ENCODE measurements around the gene RALY. TPM values are rescaled to one million over a fixed set of nuclear protein-coding genes. Genes with fewer than 3 reads are reported as not detected.

RALY gene
- total and polyA plus RNA-seq, 3 donors from 2014 or later, result 184 to 247 (median 224) TPM

- TF ChIP-seq POLR2A (IDR thresholded peaks at IDR 0.05) (no peak), CTCF (IDR thresholded peaks at IDR 0.05) (no peak)
- H3K27me3 ChIP-seq, result no peaks in the 10 kb centered on the region
- intact Hi-C loops (cut with DNase I; ENCODE audit: low total_unique reads), result no loop called here
- H3K9me3 ChIP-seq, result no peaks in the 10 kb centered on the region
- DNase-seq, result peak; percentile 50
- no peaks in the 10 kb centered on the region for H3K36me3 ChIP-seq (ENCODE audit: low read depth, missing control alignments)
- H3K27ac ChIP-seq, result peak overlapping the region; percentile 96 to 97
- H3K4me1 ChIP-seq, result peaks cover 40% of the 10 kb centered on the region
- H3K4me3 ChIP-seq, result peak overlapping the region; percentile 75 to 96
- 4 to 6% methylated on average over 8 of the region's 8 CpGs for WGBS, 2 donors
Observed at GRCh38 chr20:33995053-33995831, 1.5 kb downstream of the RALY start.

GRCh38 chr20:33999025-33999649 lies 5.4 kb downstream of the RALY start:
- Histone ChIP-seq H3K36me3 (ENCODE audit: low read depth, missing control alignments) (no peaks in the 10 kb centered on the region), H3K27me3 (no peaks in the 10 kb centered on the region), H3K4me1 (peaks cover 30% of the 10 kb centered on the region), H3K9me3 (no peaks in the 10 kb centered on the region), H3K4me3 (no peak overlapping the region), H3K27ac (no peak overlapping the region)
- TF ChIP-seq CTCF (IDR thresholded peaks at IDR 0.05), result no peak
- no peak for TF ChIP-seq POLR2A (IDR thresholded peaks at IDR 0.05)
- WGBS, 2 donors, result 72 to 82% methylated on average over 7 of the region's 7 CpGs
- no peak for DNase-seq
- intact Hi-C loops (cut with DNase I; ENCODE audit: low total_unique reads), result no loop called here

- Histone ChIP-seq H3K27me3 (no peaks in the 10 kb centered on the region), H3K4me3 (no peak overlapping the region), H3K27ac (peak overlapping the region in 1 of 2 donors; percentile 19), H3K36me3 (ENCODE audit: low read depth, missing control alignments) (no peaks in the 10 kb centered on the region), H3K4me1 (peaks cover 17% of the 10 kb centered on the region), H3K9me3 (no peaks in the 10 kb centered on the region)
- DNase-seq, result no peak
- 54 to 56% methylated on average over 2 of the region's 2 CpGs for WGBS, 2 donors
- TF ChIP-seq POLR2A (IDR thresholded peaks at IDR 0.05) (no peak), CTCF (IDR thresholded peaks at IDR 0.05) (no peak)
- intact Hi-C loops (cut with DNase I; ENCODE audit: low total_unique reads), result no loop called here
Observed at GRCh38 chr20:34001378-34001777, 7.7 kb downstream of the RALY start.

- Histone ChIP-seq H3K4me3 (no peak overlapping the region), H3K4me1 (peaks cover 5% of the 10 kb centered on the region), H3K27ac (no peak overlapping the region), H3K27me3 (no peaks in the 10 kb centered on the region), H3K9me3 (no peaks in the 10 kb centered on the region), H3K36me3 (ENCODE audit: low read depth, missing control alignments) (no peaks in the 10 kb centered on the region)
- no peak for DNase-seq
- TF ChIP-seq POLR2A (IDR thresholded peaks at IDR 0.05), result no peak
- intact Hi-C loops (cut with DNase I; ENCODE audit: low total_unique reads), result no loop called here
- 56 to 66% methylated on average over 2 of the region's 2 CpGs for WGBS, 2 donors
Observed at GRCh38 chr20:34004227-34004626, 10.5 kb downstream of the RALY start.

- Histone ChIP-seq H3K9me3 (no peaks in the 10 kb centered on the region), H3K4me1 (peaks cover 5% of the 10 kb centered on the region), H3K4me3 (no peak overlapping the region), H3K27me3 (no peaks in the 10 kb centered on the region), H3K36me3 (ENCODE audit: low read depth, missing control alignments) (no peaks in the 10 kb centered on the region), H3K27ac (no peak overlapping the region)
- intact Hi-C loops (cut with DNase I; ENCODE audit: low total_unique reads), result no loop called here
- no peak for DNase-seq
- TF ChIP-seq POLR2A (IDR thresholded peaks at IDR 0.05) (no peak), CTCF (IDR thresholded peaks at IDR 0.05) (no peak)
- 91 to 94% methylated on average over 11 of the region's 11 CpGs for WGBS, 2 donors
Observed at GRCh38 chr20:34004790-34005457, 11.2 kb downstream of the RALY start.

Measured in testis (tissue), 3 donors.